ENCODE data around the gene DNM1L. TPM values are rescaled to one million over a fixed set of nuclear protein-coding genes. Genes with fewer than 3 reads are reported as not detected.
A peak's percentile ranks its signal among the peaks of the same experiment; 100 is the strongest.

Gene DNM1L
- total RNA-seq, 1 donor from 2014 or later, result 77.6 TPM

DNA sequence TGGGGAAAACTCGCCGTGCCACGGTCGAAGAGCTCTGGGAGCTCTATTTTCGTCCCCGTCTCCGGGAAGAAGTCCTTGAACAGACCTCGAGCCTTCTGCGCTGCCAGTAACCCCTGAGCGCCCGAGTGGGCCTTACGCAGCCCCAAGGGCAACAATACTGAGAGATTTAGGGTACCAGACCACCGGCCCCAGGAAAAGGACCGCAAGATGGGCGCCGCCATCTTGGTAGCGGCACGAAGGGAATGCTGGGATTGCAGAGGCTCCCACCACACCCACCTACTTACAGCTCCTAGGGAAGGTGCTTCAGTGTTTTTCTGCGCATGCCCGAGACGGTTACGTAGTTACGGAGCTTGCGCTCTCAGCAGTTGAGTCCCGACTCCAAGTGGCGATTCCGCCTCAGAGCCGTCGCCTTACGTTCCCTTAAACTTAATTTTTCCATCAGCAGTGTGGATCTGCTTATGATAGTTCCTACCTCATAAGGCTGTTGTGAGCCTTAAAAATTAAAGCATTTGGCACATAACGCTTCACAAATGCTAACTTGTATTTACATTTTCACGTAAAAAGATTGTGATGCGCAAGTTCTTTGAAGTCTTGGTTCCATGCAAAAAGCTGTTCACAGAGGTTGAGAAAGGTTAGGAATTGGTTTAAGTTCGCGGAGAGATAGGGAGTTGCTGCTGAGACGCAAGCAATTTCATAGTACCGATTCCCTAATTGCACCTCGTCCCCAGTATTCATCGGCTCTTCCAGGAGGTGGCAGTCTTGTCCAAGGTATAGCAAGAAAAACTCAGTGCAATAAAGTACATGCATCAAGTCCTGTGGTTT is 76.8 kb downstream of the DNM1L start, which contains the start of gene YARS2:
Gene YARS2 (minus strand): TSS at position 244 of the 822 bp plus-strand sequence. CDS start 23 bp downstream, at position 221.
- peak; percentile 97 for DNase-seq (ENCODE audit: low read depth, low spot score)

DNA sequence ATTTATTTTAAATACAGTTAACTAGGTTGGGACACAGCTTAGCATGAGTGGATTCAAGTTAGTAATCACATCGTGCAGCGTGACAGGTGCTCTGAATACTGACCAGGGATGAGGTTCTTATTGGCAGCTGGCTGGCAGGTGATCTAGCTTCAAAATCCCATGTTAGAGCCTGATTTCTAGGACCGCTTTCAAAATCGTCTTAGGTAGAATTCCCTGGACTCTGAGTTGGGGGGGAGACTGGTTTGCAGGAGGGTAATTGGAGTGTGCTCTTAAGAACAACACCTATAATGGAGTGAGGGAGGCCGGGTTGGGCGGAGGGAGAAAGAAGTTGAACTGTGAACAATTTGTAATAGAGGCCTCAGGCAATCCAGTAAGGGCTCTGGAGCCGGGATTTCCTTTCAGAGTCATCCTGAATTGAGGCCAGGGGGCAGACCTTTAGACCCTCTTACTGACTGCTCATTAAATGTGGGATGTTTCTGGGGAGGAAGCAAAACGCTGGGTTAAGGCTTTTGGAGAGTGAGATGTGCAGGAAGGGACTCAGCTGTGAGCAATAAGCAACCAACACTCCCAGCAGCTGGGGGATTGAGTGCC is 77.5 kb downstream of the DNM1L start:
- DNase-seq (ENCODE audit: low read depth, low spot score), result no peak

GRCh38 chr12:32757157-32757556 is 78.1 kb downstream of the DNM1L start:
- DNase-seq (ENCODE audit: low read depth, low spot score), result no peak

- no peak for DNase-seq (ENCODE audit: low read depth, low spot score)
Measured at GRCh38 chr12:32761716-32762115, 82.6 kb downstream of the DNM1L start.

- DNase-seq (ENCODE audit: low read depth, low spot score), result no peak
Measured at GRCh38 chr12:32765906-32766305, 86.8 kb downstream of the DNM1L start.

- DNase-seq (ENCODE audit: low read depth, low spot score), result no peak
Measured at GRCh38 chr12:32768518-32768917, 89.4 kb downstream of the DNM1L start.

- DNase-seq (ENCODE audit: low read depth, low spot score), result no peak
Measured at GRCh38 chr12:32770141-32770540, 91.0 kb downstream of the DNM1L start.

DNA sequence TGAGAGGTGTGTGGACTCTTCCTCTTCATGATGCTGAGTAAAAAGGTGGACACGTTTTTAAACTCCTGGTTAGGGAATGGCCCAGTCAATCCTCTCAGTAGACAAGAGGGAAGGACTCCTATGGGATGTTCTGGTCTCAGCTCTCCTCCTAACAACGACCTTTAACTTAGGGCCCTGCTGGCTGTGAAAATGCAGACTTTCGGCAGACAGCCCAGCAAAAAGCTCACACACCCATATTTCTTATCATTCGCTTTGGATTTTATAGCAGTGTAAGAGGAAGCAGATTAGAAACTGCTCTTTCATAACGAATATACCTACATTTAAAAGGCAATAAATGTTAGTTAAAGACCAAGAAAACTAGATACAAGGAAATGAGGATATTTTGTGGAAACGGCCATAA is 94.6 kb downstream of the DNM1L start:
- no peak for DNase-seq (ENCODE audit: low read depth, low spot score)

- no peak for DNase-seq (ENCODE audit: low read depth, low spot score)
Measured at GRCh38 chr12:32776258-32776657, 97.2 kb downstream of the DNM1L start.

DNA sequence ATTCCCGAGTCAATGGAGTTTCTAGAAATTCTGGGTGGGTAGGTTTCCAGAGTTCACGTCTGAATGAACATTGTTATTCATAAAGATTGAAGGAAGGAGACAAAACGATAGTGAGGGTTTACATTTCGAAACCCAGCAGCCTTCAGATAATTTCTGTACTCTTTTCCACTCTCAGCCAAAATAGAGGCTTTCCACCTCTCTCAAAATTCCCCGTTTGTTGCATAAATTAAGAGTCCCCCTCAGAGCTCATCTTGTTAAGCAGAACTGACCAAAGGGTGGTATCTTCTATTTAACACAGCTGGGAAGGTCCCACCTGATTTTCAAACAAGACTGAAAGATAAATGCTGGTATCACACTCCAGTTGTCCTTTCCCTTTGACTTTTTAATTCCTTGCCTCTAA is 98.1 kb downstream of the DNM1L start:
- no peak for DNase-seq (ENCODE audit: low read depth, low spot score)

- no peak for DNase-seq (ENCODE audit: low read depth, low spot score)
Measured at GRCh38 chr12:32777691-32778175, 98.6 kb downstream of the DNM1L start.

DNA sequence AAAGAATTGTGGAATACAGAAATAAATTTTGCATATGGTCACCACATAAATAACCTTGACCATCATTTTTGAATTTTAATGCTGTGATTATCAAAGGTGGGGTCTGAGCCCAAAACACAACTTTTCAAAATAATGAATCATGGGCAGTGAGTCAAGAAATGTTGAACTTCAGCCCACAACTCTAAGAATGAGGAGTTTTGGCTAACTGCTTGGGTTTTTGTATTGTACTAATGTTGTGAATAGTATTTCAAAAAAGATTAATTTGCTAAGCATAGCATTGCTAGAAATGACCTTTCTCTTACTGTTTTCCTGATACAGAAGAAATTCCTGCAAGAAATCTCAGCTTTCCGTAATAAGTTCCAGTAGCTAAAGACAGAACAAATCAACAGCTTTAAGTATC is 101.0 kb downstream of the DNM1L start:
- DNase-seq (ENCODE audit: low read depth, low spot score), result no peak

- no peak for DNase-seq (ENCODE audit: low read depth, low spot score)
Measured at GRCh38 chr12:32783029-32783428, 103.9 kb downstream of the DNM1L start.

- DNase-seq (ENCODE audit: low read depth, low spot score), result no peak
Measured at GRCh38 chr12:32785557-32785956, 106.5 kb downstream of the DNM1L start.

DNA sequence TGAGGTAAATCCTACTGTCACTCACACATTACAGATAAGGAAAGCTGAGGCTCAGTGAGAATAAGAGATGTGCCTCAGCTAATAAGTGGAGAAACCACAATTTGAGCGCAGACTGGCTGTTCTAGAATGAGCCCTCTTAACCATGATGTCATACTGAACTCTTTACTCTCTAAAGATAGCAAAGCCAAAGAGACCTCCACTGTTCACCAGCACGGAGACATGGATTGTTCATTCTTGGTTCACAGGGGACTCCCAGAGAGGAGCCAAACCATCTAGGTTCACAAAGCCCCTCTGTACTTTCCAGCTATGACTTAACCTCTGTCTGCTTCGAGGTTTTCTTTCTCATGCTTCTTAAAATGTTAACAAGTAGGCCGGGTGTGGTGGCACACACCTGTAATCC is 109.3 kb downstream of the DNM1L start:
- no peak for DNase-seq (ENCODE audit: low read depth, low spot score)

- no peak for DNase-seq (ENCODE audit: low read depth, low spot score)
Measured at GRCh38 chr12:32789446-32789845, 110.3 kb downstream of the DNM1L start.

DNA sequence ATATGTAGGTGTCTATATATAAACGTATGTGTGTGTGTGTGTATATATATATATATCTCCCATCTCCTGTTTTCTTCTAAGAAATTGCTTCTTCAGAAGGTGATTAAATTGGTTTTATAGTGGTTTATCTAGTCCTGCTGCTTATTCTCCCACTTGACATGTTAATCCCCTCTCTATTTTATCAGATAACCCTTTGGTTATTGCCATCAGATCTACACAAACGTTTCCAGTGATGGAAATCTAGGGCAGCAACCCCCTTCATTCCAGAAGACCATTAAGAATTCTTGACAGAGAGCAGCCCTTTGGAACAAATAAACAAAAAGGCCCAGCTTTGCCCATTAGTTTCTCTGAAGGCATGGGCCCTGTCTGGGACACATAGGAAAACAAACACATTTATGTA is 110.8 kb downstream of the DNM1L start:
- no peak for DNase-seq (ENCODE audit: low read depth, low spot score)

GRCh38 chr12:32794281-32794680 is 115.2 kb downstream of the DNM1L start:
- no peak for DNase-seq (ENCODE audit: low read depth, low spot score)

Other genes starting within 250 kb of the DNM1L start
- 44.9 and 52.1 TPM in 2 replicates for gene YARS2, start 76.6 kb downstream of the DNM1L start, total RNA-seq
- 2.4 and 13.8 TPM in 2 replicates for gene PKP2, start 217.5 kb downstream of the DNM1L start, total RNA-seq

Data from pulmonary artery endothelial cell (primary cell).